T-helper 17 cell (primary cell): Measurements from ENCODE around the gene MAML3. TPM values are rescaled to one million over a fixed set of nuclear protein-coding genes. Genes with fewer than 3 reads are reported as not detected.
A peak's percentile ranks its signal among the peaks of the same experiment; 100 is the strongest.

ENCODE experiments used
- ATAC-seq: fragments of 150-1000 bp; cut with Tn5 transposase; 2 replicates; pipeline ENCODE4 v1.10.0; 2021; ENCODE audit warnings: mild to moderate bottlenecking, moderate library complexity
- DNase-seq, 3 donors: peaks; one replicate each; pipeline versions ENCODE4 v3.0.0 to v3.0.0-alpha.2; 2020 to 2021
- H3K9me3 ChIP-seq: one replicate; pipeline ENCODE4 v1.7.0; 2013; ENCODE audit warnings: low read length, mild to moderate bottlenecking; ENCODE audit not compliant: control insufficient read depth, poor library complexity, severe bottlenecking
- H3K27ac Mint-ChIP-seq: one replicate; pipeline ENCODE4 v1.8.0; 2022; ENCODE audit warnings: mild to moderate bottlenecking, moderate library complexity, mixed read lengths
- H3K27me3 Mint-ChIP-seq: one replicate; pipeline ENCODE4 v1.8.0; 2022; ENCODE audit warnings: mixed read lengths
- H3K36me3 Mint-ChIP-seq: one replicate; pipeline ENCODE4 v1.8.0; 2022; ENCODE audit warnings: low read depth, mixed read lengths
- H3K4me1 Mint-ChIP-seq: one replicate; pipeline ENCODE4 v1.8.0; 2022; ENCODE audit warnings: mild to moderate bottlenecking, mixed read lengths
- H3K4me3 Mint-ChIP-seq: one replicate; pipeline ENCODE4 v1.8.0; 2022; ENCODE audit warnings: mild to moderate bottlenecking, moderate library complexity, mixed read lengths
- total RNA-seq, 4 donors: library from RNA in 2 of 4; stranded (reverse) in 2 of 4; gene quantifications; one replicate each; pipeline ENCODE4 v1.2.3 and lab custom pipeline; 2022 to 2026

MAML3 gene
- total RNA-seq, 2 donors from 2014 or later: 1.1 to 4.2 TPM

GRCh38 chr4:139987502-139987850 lies 166.5 kb downstream of the MAML3 start:
- Mint-ChIP-seq H3K4me1 (no peaks in the 10 kb centered on the region), H3K27ac (no peak overlapping the region), H3K4me3 (no peak overlapping the region), H3K36me3 (no peaks in the 10 kb centered on the region), H3K27me3 (peaks cover 8% of the 10 kb centered on the region)
- no peaks in the 10 kb centered on the region for H3K9me3 ChIP-seq
- no peak for ATAC-seq
- DNase-seq: no peak

GRCh38 chr4:139986689-139987501 lies 167.1 kb downstream of the MAML3 start:
- no peak overlapping the region for H3K27ac Mint-ChIP-seq
- H3K36me3 Mint-ChIP-seq: no peaks in the 10 kb centered on the region
- ATAC-seq (no peak), DNase-seq (no peak)
- peaks cover 8% of the 10 kb centered on the region for H3K27me3 Mint-ChIP-seq
- H3K4me3 Mint-ChIP-seq: no peak overlapping the region
- no peaks in the 10 kb centered on the region for H3K4me1 Mint-ChIP-seq
- no peaks in the 10 kb centered on the region for H3K9me3 ChIP-seq

GRCh38 chr4:139986106-139986505 lies 167.9 kb downstream of the MAML3 start:
- Mint-ChIP-seq H3K4me1 (no peaks in the 10 kb centered on the region), H3K27me3 (peaks cover 8% of the 10 kb centered on the region), H3K36me3 (no peaks in the 10 kb centered on the region), H3K4me3 (no peak overlapping the region), H3K27ac (no peak overlapping the region)
- H3K9me3 ChIP-seq: no peaks in the 10 kb centered on the region
- ATAC-seq (no peak), DNase-seq (no peak)

- Mint-ChIP-seq H3K27me3 (peaks cover 8% of the 10 kb centered on the region), H3K4me3 (no peak overlapping the region), H3K27ac (no peak overlapping the region), H3K4me1 (no peaks in the 10 kb centered on the region), H3K36me3 (no peaks in the 10 kb centered on the region)
- no peaks in the 10 kb centered on the region for H3K9me3 ChIP-seq
- DNase-seq (no peak), ATAC-seq (no peak)
Measured at GRCh38 chr4:139985401-139985800, 168.6 kb downstream of the MAML3 start.

- Mint-ChIP-seq H3K36me3 (no peaks in the 10 kb centered on the region), H3K4me1 (no peaks in the 10 kb centered on the region), H3K4me3 (no peak overlapping the region), H3K27me3 (peaks cover 8% of the 10 kb centered on the region), H3K27ac (no peak overlapping the region)
- DNase-seq: no peak
- ATAC-seq: no peak
- H3K9me3 ChIP-seq: no peaks in the 10 kb centered on the region
Measured at GRCh38 chr4:139984471-139984870, 169.5 kb downstream of the MAML3 start.

- ATAC-seq (peak; percentile 59), DNase-seq (no peak)
- Mint-ChIP-seq H3K4me1 (peaks cover 8% of the 10 kb centered on the region), H3K4me3 (peak overlapping the region; percentile 7), H3K27me3 (no peaks in the 10 kb centered on the region), H3K36me3 (no peaks in the 10 kb centered on the region), H3K27ac (no peak overlapping the region)
- no peaks in the 10 kb centered on the region for H3K9me3 ChIP-seq
Measured at GRCh38 chr4:139978692-139979091, 175.3 kb downstream of the MAML3 start.

- no peaks in the 10 kb centered on the region for H3K9me3 ChIP-seq
- no peaks in the 10 kb centered on the region for H3K36me3 Mint-ChIP-seq
- ATAC-seq: no peak
- no peak for DNase-seq
- H3K4me1 Mint-ChIP-seq: peaks cover 8% of the 10 kb centered on the region
- H3K27me3 Mint-ChIP-seq: no peaks in the 10 kb centered on the region
- no peak overlapping the region for H3K27ac Mint-ChIP-seq
- H3K4me3 Mint-ChIP-seq: no peak overlapping the region
Measured at GRCh38 chr4:139977838-139978609, 176.0 kb downstream of the MAML3 start.

- no peaks in the 10 kb centered on the region for H3K27me3 Mint-ChIP-seq
- H3K4me3 Mint-ChIP-seq: no peak overlapping the region
- DNase-seq: no peak
- H3K4me1 Mint-ChIP-seq: peaks cover 8% of the 10 kb centered on the region
- no peaks in the 10 kb centered on the region for H3K36me3 Mint-ChIP-seq
- no peaks in the 10 kb centered on the region for H3K9me3 ChIP-seq
- no peak overlapping the region for H3K27ac Mint-ChIP-seq
- ATAC-seq: no peak
Measured at GRCh38 chr4:139975830-139976272, 178.1 kb downstream of the MAML3 start.

- Mint-ChIP-seq H3K4me1 (peaks cover 6% of the 10 kb centered on the region), H3K27me3 (no peaks in the 10 kb centered on the region), H3K36me3 (no peaks in the 10 kb centered on the region), H3K4me3 (no peak overlapping the region), H3K27ac (no peak overlapping the region)
- ATAC-seq (no peak), DNase-seq (no peak)
- H3K9me3 ChIP-seq: no peaks in the 10 kb centered on the region
Measured at GRCh38 chr4:139973616-139974015, 180.4 kb downstream of the MAML3 start.

GRCh38 chr4:139973015-139973414 lies 181.0 kb downstream of the MAML3 start:
- no peak for DNase-seq
- Mint-ChIP-seq H3K4me3 (no peak overlapping the region), H3K27ac (no peak overlapping the region), H3K4me1 (peaks cover 6% of the 10 kb centered on the region), H3K36me3 (no peaks in the 10 kb centered on the region), H3K27me3 (no peaks in the 10 kb centered on the region)
- ATAC-seq: no peak
- no peaks in the 10 kb centered on the region for H3K9me3 ChIP-seq

GRCh38 chr4:139972305-139972704 lies 181.7 kb downstream of the MAML3 start:
- Mint-ChIP-seq H3K36me3 (no peaks in the 10 kb centered on the region), H3K27ac (no peak overlapping the region), H3K27me3 (no peaks in the 10 kb centered on the region), H3K4me1 (peaks cover 6% of the 10 kb centered on the region), H3K4me3 (no peak overlapping the region)
- ATAC-seq (no peak), DNase-seq (no peak)
- H3K9me3 ChIP-seq: no peaks in the 10 kb centered on the region

GRCh38 chr4:139971111-139971510 lies 182.9 kb downstream of the MAML3 start:
- DNase-seq (no peak), ATAC-seq (no peak)
- H3K4me1 Mint-ChIP-seq: peaks cover 7% of the 10 kb centered on the region
- no peak overlapping the region for H3K4me3 Mint-ChIP-seq
- peaks cover 3% of the 10 kb centered on the region for H3K9me3 ChIP-seq
- peaks cover 7% of the 10 kb centered on the region for H3K27me3 Mint-ChIP-seq
- H3K36me3 Mint-ChIP-seq: no peaks in the 10 kb centered on the region
- no peak overlapping the region for H3K27ac Mint-ChIP-seq

GRCh38 chr4:139969635-139970266 lies 184.2 kb downstream of the MAML3 start:
- Mint-ChIP-seq H3K36me3 (no peaks in the 10 kb centered on the region), H3K4me1 (peaks cover 3% of the 10 kb centered on the region), H3K27ac (no peak overlapping the region), H3K4me3 (no peak overlapping the region), H3K27me3 (peaks cover 17% of the 10 kb centered on the region)
- DNase-seq (no peak), ATAC-seq (no peak)
- peaks cover 3% of the 10 kb centered on the region for H3K9me3 ChIP-seq
